Hematopoietic multipotent progenitor cell treated with erythropoietin and hydrocortisone succinate and interleukin-3 and kit ligand, for 6 days (in vitro differentiated cells): ENCODE data around the gene HOXA7.

Experiments used
- DNase-seq: peaks from one replicate; pipeline ENCODE4 v3.0.0-alpha.2; 2015

Gene HOXA7

DNA sequence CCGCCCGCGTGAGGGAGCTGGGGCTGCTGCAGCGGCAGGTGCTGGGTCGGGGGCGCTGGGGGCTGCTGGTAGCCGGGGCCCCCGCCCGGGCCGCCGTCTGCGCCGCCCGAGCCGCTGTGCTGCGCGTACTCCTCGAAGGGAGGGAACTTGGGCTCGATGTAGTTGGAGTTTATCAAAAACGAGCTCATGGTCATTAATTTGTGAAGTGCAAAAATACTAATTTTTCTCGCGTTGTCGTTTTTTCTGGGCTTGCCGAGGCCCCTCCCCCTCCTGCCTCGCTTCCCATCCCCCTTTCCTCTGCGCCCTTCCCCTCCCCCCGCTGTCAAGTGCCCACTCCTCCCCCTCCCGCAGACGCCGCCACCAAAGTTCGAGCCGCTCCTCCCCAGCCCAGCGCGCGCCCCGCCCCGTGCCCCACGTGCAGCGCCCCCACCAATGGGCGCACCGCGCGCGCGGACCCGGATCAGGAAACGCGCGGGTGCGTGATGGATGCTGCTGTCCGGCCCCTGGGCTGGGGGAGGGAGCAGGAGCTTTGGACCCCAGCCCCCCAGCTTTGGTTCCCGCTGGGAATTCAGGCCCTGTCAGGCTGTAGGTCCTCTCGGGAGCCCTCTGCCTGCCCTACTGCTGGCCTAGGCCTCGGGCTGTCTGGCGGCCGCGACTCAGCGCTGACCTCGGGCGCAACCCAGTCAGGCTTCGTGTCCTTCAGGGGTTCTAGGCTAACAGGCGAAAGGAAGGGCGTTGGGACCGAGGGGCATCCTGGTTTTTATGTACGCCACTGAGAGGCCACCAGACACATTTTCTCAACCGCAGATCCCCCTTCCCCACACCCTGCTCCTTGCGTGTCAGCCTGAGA is 25.7 kb downstream of the HOXA7 start, which contains the start of gene HOXA4:
Gene HOXA4, minus strand, starts transcription at position 218 of the 850 bp plus-strand sequence. Its CDS starts 24 bp downstream, at position 194.
- DNase-seq: peak; percentile 91

DNA sequence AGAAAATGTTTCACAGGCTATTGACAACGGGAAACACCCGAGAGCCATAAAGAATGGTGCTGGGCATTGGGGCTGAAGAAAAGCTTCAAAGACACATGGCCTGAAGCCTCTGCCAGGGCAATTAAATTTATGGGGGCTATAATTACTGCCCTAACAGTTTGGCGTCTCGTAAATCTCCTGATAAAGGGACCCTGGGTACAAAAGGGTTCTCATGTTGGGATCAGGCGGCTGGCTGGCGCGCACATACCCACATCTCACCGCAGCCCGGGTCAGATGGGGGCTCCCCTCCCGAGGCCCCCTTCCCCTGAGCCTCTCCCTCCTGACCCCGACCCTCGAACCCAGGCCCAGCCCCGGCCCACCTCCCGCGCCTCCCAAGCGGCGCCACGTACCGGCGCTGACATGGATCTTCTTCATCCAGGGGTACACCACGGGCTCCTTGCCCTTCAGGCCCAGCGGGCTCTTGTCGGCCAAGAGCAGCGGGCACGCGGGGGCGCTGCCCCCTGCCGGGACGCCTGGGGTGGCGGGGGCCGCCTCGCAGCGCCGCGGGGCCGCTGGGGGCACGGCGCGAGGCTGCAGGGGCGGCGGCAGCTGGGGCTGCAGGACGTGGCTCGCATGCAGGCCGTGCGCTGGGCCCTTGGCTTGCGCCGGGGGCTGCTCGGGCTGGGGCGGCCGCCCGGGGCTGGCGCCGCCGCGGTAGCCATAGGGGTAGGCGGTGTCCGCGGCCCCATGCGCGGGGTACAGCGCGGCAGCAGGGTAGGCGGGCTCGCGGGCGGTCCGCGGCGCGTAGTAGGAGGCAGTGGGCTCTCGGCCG is 26.5 kb downstream of the HOXA7 start:
- DNase-seq: peak; percentile 22

DNA sequence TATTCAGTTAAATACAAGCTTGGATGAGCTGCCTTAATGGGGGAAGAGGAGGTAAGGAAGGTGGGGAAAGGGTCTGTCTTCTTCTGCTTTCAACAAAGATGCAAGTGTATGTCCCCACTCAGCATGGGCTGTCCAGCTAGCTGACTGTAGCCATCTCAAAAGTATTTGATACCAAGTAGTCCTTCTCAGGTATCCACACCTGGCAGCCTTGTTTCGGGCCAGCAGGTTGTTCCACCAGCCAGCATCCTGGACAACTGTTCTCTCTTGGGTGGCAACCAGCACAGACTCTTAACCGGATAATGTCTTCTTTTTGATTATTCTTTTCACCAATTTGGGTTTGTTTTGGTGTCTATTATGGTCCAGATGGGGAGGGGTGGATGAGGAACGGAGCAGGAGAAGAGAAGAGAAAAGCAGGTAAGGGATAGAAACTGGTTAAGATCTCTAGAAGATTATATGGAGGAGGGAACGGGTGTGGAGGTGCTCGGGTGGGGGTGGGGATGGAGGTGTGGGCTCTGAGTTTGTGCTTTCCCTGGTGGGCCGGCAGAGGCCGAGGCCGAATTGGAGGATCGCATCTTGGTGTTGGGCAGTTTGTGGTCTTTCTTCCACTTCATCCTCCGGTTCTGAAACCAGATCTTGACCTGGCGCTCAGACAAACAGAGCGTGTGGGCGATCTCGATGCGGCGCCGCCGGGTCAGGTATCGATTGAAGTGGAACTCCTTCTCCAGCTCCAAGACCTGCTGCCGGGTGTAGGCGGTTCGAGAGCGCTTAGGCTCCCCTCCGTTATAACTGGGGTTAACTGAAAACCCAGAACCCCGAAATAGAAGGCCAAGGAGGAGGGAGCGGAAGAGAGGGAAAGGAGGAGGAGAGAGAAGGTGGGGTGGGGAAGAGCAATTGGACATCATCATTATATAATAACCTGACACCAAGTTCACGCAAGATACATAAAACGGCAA is 27.4 kb downstream of the HOXA7 start:
- no peak for DNase-seq

DNA sequence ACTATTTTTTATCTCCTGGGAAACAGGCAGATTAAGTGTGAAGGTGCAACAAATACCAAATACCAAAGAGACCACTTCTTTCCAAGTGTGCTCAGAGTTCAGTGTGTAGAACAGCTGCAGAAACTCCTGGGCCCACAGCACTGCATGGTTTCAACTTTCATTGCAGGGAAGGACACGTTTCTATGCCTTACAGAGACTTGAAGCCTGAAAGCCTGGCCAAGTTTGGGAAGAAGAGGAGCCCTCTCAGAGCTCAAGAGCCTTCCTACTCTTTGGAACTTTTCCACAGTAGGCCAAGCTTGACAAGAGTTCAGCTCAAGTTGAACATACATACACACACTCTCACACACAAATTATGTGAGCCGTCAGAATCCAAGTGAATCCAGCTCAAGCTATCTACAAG is 28.4 kb downstream of the HOXA7 start:
- DNase-seq: no peak

DNA sequence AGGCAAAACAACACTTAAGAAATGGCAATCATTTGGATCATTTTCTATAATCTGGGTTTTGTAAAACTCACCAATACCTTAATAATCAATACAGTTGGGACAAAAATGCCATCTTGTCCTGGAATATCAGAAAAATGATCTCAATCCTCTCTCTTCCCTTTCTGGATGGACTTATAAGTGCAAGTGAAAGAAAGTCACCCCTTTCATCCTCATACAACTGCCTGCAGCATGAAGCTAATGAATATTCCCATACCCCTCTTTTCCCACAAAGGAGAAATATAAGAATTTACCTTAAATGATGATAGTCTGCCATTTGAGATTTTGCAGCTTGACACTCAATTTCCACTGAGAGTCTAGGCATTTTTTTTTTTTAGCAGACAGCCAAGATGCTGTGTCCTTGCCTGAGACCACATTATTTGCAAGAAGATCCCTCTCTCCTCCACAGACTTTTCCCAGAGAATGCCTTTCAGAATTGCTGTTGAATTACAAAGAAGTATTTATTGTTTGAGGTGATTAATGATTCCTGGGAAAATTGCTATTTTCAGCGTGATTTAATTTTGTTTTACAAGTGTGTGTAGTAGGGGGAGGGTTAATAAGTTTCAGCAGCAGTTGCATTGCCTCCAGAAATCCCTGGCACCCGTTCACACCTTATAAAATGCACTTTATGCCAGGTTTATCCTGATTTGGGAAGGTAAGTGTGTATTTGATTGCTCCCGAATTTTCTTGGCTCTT is 29.7 kb downstream of the HOXA7 start:
- no peak for DNase-seq

DNA sequence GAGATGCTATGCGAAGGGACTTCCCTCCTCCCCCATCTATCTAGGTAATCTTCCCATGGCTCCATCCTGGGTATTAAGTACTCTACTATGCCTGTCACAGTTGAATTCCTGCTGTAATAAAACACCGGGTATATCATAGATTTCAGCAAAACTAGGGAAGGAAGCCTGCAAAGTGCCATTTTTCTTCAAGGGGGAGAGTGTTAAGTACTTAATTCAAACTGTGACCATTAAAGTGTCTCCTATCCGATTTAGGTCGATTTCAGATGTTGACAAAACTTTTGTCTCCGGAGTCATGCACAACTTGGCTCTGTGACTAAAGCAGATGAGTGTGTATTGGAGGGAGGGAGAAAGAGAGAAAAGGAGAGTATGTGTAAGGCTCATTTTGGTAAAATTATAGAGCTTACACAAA is 30.5 kb downstream of the HOXA7 start:
- no peak for DNase-seq

DNA sequence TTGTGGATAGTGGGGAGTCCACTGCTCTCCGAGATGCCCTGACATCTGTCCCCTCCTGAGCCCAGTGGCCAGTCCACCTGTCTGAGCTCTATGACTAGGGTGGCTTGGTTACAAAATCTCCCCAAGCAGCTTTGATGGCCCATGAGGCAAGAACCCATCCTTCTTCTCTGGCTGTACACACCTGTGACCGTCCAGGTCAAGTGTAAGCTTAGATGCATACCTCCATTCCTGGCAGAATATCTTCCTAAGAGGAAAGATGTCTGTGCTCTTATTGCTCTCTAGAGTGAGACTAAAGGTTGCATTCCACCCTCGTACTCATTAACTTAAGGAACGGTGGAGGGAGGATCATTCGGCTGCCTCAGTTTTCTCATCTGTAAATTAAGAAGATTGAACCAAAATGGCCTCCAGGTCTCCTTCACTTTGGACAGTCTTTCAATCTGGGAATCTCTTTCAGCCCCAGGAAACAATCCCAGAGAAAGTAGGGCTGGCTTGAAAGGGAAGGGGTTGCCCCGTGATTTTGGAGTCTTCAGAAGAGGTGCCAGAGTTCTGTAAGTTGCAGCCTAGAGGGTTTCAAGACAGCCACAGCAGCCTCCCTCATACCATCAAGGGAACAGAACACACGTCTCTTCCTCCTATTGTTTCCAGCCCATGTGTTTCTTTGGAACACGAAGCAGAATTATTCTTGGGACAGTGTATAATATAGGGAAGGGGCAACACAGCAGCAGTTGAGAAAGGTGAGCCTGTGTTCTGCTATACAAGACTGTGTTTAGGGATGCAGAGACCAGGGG is 31.4 kb downstream of the HOXA7 start:
- DNase-seq: no peak

DNA sequence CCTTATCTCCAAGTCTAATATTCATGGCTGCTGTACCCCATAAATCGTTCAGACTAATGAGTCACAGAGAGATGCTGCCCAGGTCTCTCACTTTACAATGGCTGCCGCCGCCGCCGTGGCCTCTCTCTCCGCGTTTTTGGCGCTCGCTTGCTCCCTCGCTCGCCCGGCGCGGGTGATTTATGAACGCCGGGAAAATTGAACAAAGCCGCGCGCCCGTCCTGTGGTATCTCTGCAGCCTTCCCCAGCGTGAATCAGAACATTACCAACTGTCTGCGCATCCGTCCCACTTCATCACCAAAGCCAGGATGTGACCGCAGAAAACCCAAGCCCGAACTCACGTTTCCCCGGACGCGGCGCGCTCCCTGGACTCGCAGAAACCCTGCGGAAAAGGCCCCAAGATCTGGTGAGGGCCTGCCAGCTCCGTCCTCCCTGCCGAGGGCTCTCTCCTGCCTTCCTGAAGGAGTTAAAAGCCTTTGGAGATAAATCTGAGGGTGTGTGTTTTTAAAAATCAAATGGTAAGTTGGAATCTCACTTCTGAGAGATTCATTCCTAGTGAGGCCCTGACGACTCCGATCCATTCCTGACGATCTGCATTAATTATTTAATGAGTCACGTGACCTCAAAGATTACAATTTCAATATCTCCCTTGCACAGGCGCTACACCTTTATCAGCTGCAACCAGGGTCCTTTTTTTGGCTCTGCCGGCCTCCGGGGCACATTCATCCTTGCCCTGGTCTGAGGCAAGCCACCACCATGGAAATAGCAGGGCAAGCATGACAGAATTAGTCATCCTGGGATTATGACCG is 32.2 kb downstream of the HOXA7 start:
- DNase-seq: no peak

DNA sequence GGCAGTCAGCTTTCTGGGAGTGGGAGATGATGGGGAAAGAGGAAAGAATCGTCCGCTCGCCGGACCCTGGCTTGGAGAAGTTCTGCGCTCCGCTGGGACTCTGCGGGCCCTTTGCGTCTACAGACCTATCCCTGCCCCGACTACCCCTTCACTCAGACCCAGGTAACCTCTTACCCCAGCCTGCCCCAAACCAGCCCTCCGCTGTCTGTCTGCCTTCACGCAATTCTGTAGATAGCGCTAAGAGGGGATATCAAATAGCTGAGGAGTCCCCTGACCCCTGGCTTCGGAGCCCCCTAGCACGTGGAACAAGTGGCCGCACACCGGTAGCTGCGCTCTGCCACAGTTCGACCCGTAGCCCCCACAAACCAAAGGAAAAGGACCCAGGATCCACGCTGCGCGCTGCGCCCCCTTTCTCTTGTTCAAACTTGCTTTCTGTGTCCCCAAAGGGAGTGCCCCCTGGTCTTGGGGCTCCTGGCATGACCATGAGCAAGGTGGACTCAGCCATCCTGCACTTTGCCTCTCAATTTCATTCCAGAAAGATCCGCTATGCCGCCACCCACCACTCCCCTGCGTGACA is 32.9 kb downstream of the HOXA7 start:
- no peak for DNase-seq

DNA sequence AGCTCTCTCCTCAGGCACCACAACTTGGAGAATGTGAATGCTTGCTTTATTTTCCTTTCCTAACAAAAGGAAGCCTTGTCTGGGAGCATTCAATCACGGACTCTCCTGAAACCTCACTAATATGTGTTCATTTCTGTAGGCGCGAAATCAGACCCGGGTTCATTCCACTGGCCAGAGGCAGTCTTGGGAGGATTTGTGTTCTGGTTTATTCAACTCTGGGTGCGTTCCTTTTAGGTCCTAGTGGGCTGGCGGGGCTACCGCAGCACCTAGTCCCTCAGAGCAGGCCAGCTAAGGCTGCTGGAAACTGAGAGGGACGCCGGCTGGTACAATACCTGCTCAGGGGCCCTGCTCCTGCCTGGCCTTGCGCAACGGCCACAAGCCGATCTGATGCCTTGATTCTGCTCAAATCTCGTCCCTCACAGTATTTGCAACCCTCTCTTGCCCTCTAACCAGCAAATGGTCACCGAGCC is 33.4 kb downstream of the HOXA7 start:
- no peak for DNase-seq

DNA sequence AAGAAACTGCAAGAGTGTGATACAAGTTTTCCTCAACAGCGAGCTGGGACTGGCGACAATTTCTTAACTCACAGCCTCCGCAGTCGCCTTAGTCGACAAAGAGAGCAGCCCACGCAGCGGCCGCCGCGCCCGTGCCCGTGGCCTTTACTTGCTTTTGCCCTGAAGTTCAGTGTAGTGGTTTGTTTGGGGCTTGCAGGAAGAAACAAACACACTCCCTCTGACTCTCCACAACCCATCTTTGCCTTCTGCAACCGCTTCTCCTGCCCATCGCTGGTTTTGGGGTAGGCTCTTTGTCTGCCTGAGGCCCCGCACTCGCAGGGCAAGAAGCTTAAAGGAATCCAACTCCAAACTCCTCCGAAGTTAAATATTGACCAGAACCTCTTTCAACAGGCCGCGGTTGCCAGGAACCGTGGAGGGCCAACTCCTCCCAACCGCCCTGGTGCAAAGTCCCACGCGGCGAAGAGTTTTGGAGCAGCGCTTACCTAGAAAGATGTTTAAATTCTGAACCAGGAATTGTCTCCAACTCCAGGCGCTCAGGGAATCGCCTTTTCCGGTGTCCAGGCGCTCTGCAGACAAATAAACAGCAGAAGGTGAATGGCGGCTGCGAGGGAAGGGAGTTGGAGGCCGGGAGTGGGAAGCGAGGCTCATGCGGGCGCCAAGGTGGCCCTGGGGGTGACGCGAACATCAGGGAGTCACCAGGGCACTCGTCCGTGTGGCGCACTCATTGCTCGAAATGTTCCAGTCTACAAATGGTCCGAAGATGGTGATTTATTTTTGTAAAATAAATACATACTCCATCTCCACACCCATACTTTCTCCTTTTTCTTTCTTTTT is 34.2 kb downstream of the HOXA7 start:
- DNase-seq: no peak

DNA sequence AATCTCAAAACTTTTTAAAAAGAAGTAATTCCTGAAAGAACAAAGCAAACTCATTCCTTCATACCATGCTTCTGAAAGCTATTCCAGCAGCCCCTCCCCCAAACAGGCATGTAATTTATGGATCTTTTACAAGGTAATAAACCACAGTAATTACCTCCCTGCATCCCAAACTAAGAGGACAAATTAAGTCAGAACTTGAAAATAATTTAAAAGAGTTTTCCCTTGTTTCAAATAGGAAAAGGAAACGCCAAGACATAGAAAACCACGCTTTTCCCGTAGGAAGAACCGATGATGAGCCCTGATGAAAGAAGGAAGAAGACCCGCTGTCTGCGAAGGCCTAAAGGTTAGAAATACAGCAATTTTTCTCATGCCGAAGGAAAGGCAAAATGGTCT is 34.8 kb downstream of the HOXA7 start:
- DNase-seq: no peak

DNA sequence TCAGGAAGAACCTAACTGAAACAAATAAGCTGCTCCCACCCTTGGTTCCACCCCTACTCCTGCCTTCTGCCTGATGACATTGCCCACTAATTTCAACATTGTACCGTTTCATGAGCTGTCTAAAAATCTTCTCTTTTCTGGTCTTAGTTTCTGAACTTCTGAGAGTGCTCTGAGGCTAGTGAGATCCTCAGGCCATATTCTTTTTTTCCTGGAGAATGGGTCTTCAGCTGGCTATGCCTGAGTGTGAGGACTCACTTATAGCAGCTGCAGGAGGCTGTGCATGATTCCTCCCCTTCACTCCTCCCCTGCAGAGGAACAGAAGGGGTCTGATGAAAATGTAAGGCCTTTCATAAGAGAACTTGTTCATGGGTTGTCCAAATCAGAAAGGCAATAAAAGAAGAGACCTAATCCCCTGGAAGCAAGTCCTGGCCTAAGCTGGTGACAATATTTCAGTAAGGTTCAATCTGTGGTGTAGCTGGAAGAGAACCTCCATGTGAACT is 37.0 kb downstream of the HOXA7 start:
- no peak for DNase-seq

DNA sequence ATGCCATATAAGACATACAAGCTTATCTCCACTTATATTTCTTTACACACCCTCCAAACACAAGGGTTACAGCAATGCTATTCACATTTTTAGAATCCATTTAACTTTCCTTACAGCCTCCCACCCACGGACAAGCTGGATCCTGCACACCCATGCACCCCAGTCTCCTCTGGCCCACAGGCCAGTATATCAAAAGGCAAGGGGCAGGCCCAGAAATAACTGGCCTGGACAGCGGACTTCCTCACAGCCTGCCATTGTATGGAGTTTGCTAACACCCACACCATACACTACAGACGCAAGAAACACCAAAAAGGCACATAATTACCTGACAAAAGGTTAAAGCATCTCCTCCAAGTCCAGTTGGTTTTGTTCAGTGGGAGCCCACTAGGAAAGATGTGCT is 37.9 kb downstream of the HOXA7 start:
- no peak for DNase-seq

DNA sequence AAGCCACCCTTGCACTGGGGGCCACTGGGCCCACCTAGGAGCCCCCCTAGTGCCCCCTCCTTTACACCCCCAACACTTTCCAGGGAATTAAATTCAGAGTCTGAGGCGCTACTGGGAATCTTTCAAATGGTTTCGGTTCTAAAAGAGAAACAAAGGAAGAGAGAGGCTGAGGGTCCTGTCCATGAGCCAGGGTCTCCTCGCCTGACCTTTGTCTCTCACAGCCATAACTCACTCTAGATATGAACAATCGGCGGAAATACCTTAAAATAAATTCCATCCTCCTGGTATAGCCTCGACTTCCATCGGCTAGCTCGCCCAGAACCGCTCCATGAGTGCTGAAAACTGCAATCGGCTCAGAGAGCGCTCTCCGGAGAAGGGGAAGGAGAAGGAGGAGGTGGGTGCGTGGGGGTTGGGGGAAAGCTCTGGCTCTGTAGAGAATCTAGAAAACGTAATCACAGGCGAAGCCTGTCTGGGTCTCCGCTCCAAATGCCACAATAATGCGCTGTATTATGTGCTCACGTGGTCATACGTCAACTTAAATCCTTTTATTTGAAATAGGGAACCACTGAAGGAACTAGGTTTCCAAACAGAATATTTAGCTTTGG is 38.5 kb downstream of the HOXA7 start:
- no peak for DNase-seq

DNA sequence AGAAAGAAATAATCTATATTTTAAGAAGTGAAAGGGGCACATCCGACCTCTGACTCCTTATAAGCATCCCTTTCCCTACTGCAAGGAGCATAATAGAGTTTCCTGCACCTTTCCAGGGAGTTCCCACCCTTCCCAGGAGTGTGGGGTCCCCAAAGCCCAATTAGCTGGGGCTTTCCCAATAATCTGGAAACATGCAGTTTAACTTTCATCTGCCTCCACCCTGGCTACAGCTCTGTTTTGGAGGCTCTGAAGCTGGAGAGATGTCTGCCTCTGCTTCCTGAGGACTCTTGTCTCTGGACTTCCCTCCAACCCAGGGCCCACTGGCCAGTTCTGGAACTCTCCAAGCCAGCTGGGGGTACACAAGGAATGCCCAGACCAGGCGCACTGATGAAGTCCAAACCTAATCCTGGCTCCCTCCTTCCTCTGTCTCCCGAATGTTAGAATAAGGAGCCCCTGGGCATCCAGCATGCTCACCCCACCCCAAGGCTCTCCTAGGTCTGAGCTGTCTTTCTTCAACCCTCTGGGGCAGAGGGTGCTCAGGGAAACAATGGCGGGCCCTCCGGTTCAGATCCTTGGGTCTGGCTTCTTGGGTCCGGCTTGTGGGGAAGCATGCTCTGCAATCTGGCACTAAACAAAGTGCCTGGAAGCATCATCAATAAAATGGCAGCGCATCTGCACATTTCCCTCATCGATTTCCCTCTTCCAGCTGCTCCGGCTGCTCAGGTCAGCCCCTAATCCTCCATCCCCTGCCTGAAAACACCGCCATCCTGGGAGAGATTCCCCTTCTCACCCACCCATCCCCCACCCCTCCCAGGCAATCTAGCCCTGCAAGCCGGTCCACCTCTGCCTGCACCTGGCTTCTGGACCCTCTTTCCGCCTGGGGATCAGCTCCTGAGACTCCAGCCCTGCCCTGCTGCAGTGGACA is 39.3 kb downstream of the HOXA7 start:
- DNase-seq: no peak
